Trophoblast cell (in vitro differentiated cells and primary cell): Measurements from ENCODE around the gene NLRP4.

ENCODE experiments used
- DNase-seq, 2 donors: peaks; one replicate each; pipeline ENCODE4 v3.0.0-alpha.2; 2016
- H2AFZ ChIP-seq: 2 replicates; pipeline ENCODE4 v1.6.1; 2013; ENCODE audit warnings: low read length, moderate library complexity, mild to moderate bottlenecking; ENCODE audit not compliant: insufficient read depth, poor library complexity
- H2AK5ac ChIP-seq: 2 replicates; pipeline ENCODE4 v1.6.1; 2013; ENCODE audit warnings: mild to moderate bottlenecking, low read length
- H2BK120ac ChIP-seq: 2 replicates; pipeline ENCODE4 v1.6.1; 2013; ENCODE audit warnings: low read length, mild to moderate bottlenecking, moderate library complexity; ENCODE audit not compliant: insufficient read depth, poor library complexity
- H2BK12ac ChIP-seq: 2 replicates; pipeline ENCODE4 v1.6.1; 2013; ENCODE audit warnings: mild to moderate bottlenecking, low read length, moderate library complexity
- H2BK5ac ChIP-seq: 2 replicates; pipeline ENCODE4 v1.6.1; 2013; ENCODE audit warnings: low read length, low read depth, moderate library complexity, mild to moderate bottlenecking; ENCODE audit not compliant: poor library complexity
- H3K14ac ChIP-seq: 2 replicates; pipeline ENCODE4 v1.6.1; 2013; ENCODE audit warnings: mild to moderate bottlenecking, low read length
- H3K18ac ChIP-seq: 2 replicates; pipeline ENCODE4 v1.6.1; 2013; ENCODE audit warnings: mild to moderate bottlenecking, low read length
- H3K23ac ChIP-seq: 2 replicates; pipeline ENCODE4 v1.6.1; 2013; ENCODE audit warnings: low read length
- H3K27ac ChIP-seq: 2 replicates; pipeline ENCODE4 v1.5.1; 2013; ENCODE audit warnings: low read depth, mild to moderate bottlenecking, inconsistent platforms, low read length, moderate library complexity
- H3K27me3 ChIP-seq: 2 replicates; pipeline ENCODE4 v1.6.1; 2013; ENCODE audit warnings: inconsistent platforms, mild to moderate bottlenecking, low read length, moderate library complexity; ENCODE audit not compliant: insufficient read depth
- H3K36me3 ChIP-seq, 2 experiments: 1 replicate in 1 of 2; 2 replicates in 1 of 2; pipeline ENCODE4 v1.6.1; 2013; ENCODE audit warnings: low read length in 2 of 2, mild to moderate bottlenecking in 2 of 2, moderate library complexity in 1 of 2; ENCODE audit not compliant: insufficient read depth in 2 of 2, control insufficient read depth in 1 of 2
- H3K4ac ChIP-seq: 2 replicates; pipeline ENCODE4 v1.6.1; 2013; ENCODE audit warnings: low read depth, mild to moderate bottlenecking, low read length, moderate library complexity
- H3K4me1 ChIP-seq, 2 experiments: 1 replicate in 1 of 2; 2 replicates in 1 of 2; pipeline ENCODE4 v1.6.1; 2013; ENCODE audit warnings: low read length in 2 of 2, mild to moderate bottlenecking in 2 of 2, moderate library complexity in 1 of 2; ENCODE audit not compliant: insufficient read depth in 2 of 2, control insufficient read depth in 1 of 2
- H3K4me2 ChIP-seq: 2 replicates; pipeline ENCODE4 v1.6.1; 2013; ENCODE audit warnings: inconsistent platforms, mild to moderate bottlenecking, low read length, moderate library complexity
- H3K4me3 ChIP-seq: 2 replicates; pipeline ENCODE4 v1.5.1; 2013; ENCODE audit warnings: mild to moderate bottlenecking, low read depth, low read length, inconsistent platforms
- H3K79me1 ChIP-seq: one replicate; pipeline ENCODE4 v1.6.1; 2013; ENCODE audit warnings: low read length
- H3K79me2 ChIP-seq: 2 replicates; pipeline ENCODE4 v1.6.1; 2013; ENCODE audit warnings: low read length, mild to moderate bottlenecking; ENCODE audit not compliant: control insufficient read depth, insufficient read depth, poor library complexity
- H3K9ac ChIP-seq: 2 replicates; pipeline ENCODE4 v1.6.1; 2013; ENCODE audit warnings: mild to moderate bottlenecking, low read length
- H3K9me3 ChIP-seq: 2 replicates; pipeline ENCODE4 v1.6.1; 2013; ENCODE audit warnings: low read depth, mild to moderate bottlenecking, control low read depth, inconsistent platforms, low read length; ENCODE audit not compliant: insufficient read depth
- H4K12ac ChIP-seq: 2 replicates; pipeline ENCODE4 v1.6.1; 2013; ENCODE audit warnings: low read depth, mild to moderate bottlenecking, low read length, moderate library complexity
- H4K8ac ChIP-seq: 2 replicates; pipeline ENCODE4 v1.6.1; 2013; ENCODE audit warnings: low read depth, mild to moderate bottlenecking, low read length, moderate library complexity
- H4K91ac ChIP-seq: one replicate; pipeline ENCODE4 v1.6.1; 2013; ENCODE audit warnings: low read depth, mild to moderate bottlenecking, low read length, moderate library complexity
- WGBS: extraction: QIAGEN DNeasy Blood & Tissue Kit; methylation state at CpG from one replicate; pipeline ENCODE4 v1.1.7; 2013; ENCODE audit warnings: missing lambda C conversion rate; ENCODE audit not compliant: insufficient read length, insufficient coverage; ENCODE audit errors: extremely low coverage; 5-methylcytosine and 5-hydroxymethylcytosine counted together

The NLRP4 gene

GRCh38 chr19:55838251-55838650 lies 1.9 kb downstream of the NLRP4 start:
- Histone ChIP-seq H3K23ac (no peak overlapping the region), H2BK5ac (no peak overlapping the region), H3K18ac (no peak overlapping the region)

GRCh38 chr19:55838906-55839305 lies 2.6 kb downstream of the NLRP4 start:
- no peak overlapping the region for H3K4me3 ChIP-seq

More at GRCh38 chr19:55838251-55838650, 1.9 kb downstream of the NLRP4 start:
- Histone ChIP-seq H3K36me3 (no peaks in the 10 kb centered on the region), H2BK120ac (no peak overlapping the region), H2BK12ac (no peak overlapping the region), H3K27me3 (no peaks in the 10 kb centered on the region), H4K12ac (no peak overlapping the region), H3K4me2 (no peak overlapping the region), H4K8ac (no peak overlapping the region), H3K9me3 (peaks cover 15% of the 10 kb centered on the region), H2AK5ac (no peak overlapping the region), H3K9ac (no peak overlapping the region), H3K14ac (no peak overlapping the region), H4K91ac (no peak overlapping the region), H3K4me1 (no peaks in the 10 kb centered on the region), H3K79me2 (no peaks in the 10 kb centered on the region), H3K4me3 (no peak overlapping the region), H3K27ac (no peak overlapping the region), H3K79me1 (no peaks in the 10 kb centered on the region), H2AFZ (no peak overlapping the region), H3K4ac (no peak overlapping the region)
- no CpG with 5 or more reads among the region's 3 CpGs for WGBS
- DNase-seq = no peak

GRCh38 chr19:55855160-55855559 lies 18.8 kb downstream of the NLRP4 start:
- Histone ChIP-seq H3K9ac (no peak overlapping the region), H3K36me3 (no peaks in the 10 kb centered on the region), H4K8ac (no peak overlapping the region), H4K12ac (no peak overlapping the region), H3K23ac (no peak overlapping the region), H3K4me3 (no peak overlapping the region), H2BK120ac (no peak overlapping the region), H3K4ac (no peak overlapping the region), H3K27ac (no peak overlapping the region), H2AFZ (no peak overlapping the region), H2AK5ac (no peak overlapping the region), H3K18ac (no peak overlapping the region), H3K9me3 (peaks cover 24% of the 10 kb centered on the region), H3K14ac (no peak overlapping the region), H3K4me2 (no peak overlapping the region), H4K91ac (no peak overlapping the region), H2BK12ac (no peak overlapping the region), H3K27me3 (no peaks in the 10 kb centered on the region), H3K4me1 (no peaks in the 10 kb centered on the region), H3K79me2 (no peaks in the 10 kb centered on the region), H3K79me1 (no peaks in the 10 kb centered on the region), H2BK5ac (no peak overlapping the region)
- WGBS = no CpG with 5 or more reads among the region's 1 CpG
- DNase-seq = no peak

More at GRCh38 chr19:55838906-55839305, 2.6 kb downstream of the NLRP4 start:
- Histone ChIP-seq H2BK5ac (no peak overlapping the region), H2BK12ac (no peak overlapping the region), H3K4me2 (no peak overlapping the region), H2AFZ (no peak overlapping the region), H2AK5ac (no peak overlapping the region), H3K18ac (no peak overlapping the region), H3K9ac (no peak overlapping the region), H4K91ac (no peak overlapping the region), H3K9me3 (peaks cover 15% of the 10 kb centered on the region), H3K14ac (no peak overlapping the region), H3K4ac (no peak overlapping the region), H4K12ac (no peak overlapping the region), H3K79me1 (no peaks in the 10 kb centered on the region), H3K36me3 (no peaks in the 10 kb centered on the region), H3K23ac (no peak overlapping the region), H3K79me2 (no peaks in the 10 kb centered on the region), H4K8ac (no peak overlapping the region), H3K27me3 (no peaks in the 10 kb centered on the region), H3K4me1 (no peaks in the 10 kb centered on the region), H2BK120ac (no peak overlapping the region), H3K27ac (no peak overlapping the region)
- WGBS = no CpG with 5 or more reads among the region's 4 CpGs
- no peak for DNase-seq

GRCh38 chr19:55857149-55857548 lies 20.8 kb downstream of the NLRP4 start:
- no peak overlapping the region for H3K27ac ChIP-seq
- WGBS = no CpG with 5 or more reads among the region's 4 CpGs
- no peaks in the 10 kb centered on the region for H3K79me2 ChIP-seq
- H3K4me3 ChIP-seq = no peak overlapping the region
- H3K9ac ChIP-seq = no peak overlapping the region
- H2BK5ac ChIP-seq = no peak overlapping the region
- no peak overlapping the region for H2AFZ ChIP-seq
- H2BK12ac ChIP-seq = no peak overlapping the region
- no peak overlapping the region for H3K4me2 ChIP-seq
- no peak overlapping the region for H4K8ac ChIP-seq
- no peak overlapping the region for H3K18ac ChIP-seq
- H3K23ac ChIP-seq = no peak overlapping the region
- peaks cover 39% of the 10 kb centered on the region for H3K9me3 ChIP-seq
- H3K14ac ChIP-seq = no peak overlapping the region
- no peaks in the 10 kb centered on the region for H3K4me1 ChIP-seq
- no peak overlapping the region for H4K12ac ChIP-seq
- no peaks in the 10 kb centered on the region for H3K27me3 ChIP-seq
- H3K4ac ChIP-seq = no peak overlapping the region
- no peak for DNase-seq
- H3K36me3 ChIP-seq = no peaks in the 10 kb centered on the region
- no peak overlapping the region for H2BK120ac ChIP-seq
- H3K79me1 ChIP-seq = no peaks in the 10 kb centered on the region
- no peak overlapping the region for H2AK5ac ChIP-seq
- no peak overlapping the region for H4K91ac ChIP-seq
